ENCODE data around the gene MYO1D.

DNA sequence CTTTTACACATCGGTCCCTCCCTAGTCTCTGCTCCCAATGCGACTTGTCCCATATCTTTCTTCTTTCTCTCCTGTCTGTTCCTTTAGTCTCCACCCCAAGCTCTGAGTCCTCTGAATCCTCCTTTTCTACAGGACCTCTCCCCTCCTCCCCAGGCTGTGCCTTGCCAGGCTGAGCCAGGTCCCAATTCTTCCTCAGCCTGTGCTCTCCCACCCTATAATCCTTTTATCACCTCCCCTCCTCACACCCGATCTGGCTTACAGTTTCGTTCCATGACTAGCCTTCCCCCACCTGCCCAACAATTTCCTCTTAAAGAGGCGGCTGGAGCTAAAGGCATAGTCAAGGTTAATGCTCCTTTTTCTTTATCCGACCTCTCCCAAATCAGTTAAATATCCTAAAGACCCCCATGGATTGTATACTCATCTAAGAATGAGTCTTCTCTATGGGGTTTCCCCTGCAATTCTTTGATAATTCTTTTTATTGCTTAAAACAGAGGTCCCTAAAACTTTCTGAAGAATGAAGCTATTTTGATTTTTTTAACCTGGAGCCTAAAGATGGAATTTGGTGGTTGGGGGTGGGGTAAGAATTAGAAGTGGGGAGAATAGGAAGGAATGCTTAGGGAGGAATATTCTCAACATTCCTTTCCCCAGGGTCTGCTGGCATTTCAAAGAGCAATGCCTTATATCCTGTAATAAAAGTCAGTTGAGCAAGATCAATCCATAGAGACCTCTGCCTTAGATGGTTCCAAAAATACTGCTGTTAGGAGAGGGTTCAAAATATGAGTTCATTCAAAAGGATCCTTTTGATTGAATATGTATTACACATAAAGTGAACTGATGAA is 102.8 kb downstream of the MYO1D start:
- TF ChIP-seq, protein P1, sequence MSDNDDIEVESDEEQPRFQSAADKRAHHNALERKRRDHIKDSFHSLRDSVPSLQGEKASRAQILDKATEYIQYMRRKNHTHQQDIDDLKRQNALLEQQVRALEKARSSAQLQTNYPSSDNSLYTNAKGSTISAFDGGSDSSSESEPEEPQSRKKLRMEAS (IDR thresholded peaks at IDR 0.05) = no peak
- TF ChIP-seq, protein P2, sequence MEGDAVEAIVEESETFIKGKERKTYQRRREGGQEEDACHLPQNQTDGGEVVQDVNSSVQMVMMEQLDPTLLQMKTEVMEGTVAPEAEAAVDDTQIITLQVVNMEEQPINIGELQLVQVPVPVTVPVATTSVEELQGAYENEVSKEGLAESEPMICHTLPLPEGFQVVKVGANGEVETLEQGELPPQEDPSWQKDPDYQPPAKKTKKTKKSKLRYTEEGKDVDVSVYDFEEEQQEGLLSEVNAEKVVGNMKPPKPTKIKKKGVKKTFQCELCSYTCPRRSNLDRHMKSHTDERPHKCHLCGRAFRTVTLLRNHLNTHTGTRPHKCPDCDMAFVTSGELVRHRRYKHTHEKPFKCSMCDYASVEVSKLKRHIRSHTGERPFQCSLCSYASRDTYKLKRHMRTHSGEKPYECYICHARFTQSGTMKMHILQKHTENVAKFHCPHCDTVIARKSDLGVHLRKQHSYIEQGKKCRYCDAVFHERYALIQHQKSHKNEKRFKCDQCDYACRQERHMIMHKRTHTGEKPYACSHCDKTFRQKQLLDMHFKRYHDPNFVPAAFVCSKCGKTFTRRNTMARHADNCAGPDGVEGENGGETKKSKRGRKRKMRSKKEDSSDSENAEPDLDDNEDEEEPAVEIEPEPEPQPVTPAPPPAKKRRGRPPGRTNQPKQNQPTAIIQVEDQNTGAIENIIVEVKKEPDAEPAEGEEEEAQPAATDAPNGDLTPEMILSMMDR (IDR thresholded peaks at IDR 0.05 in 2 of 3, conservative IDR thresholded peaks at IDR 0.05 in 1 of 3; ENCODE audit: borderline replicate concordance in 1 of 3, insufficient read depth in 1 of 3, low read depth in 2 of 3, low read length in 2 of 3) = no peak

Data from HCT116 (cell line).